Astrocyte (in vitro differentiated cells and primary cell): ENCODE results near the gene KCNQ1.

Source experiments
- EZH2 ChIP-seq: IDR thresholded peaks from 2 replicates; pipeline ENCODE4 v1.6.1; 2012; ENCODE audit warnings: mild to moderate bottlenecking, low read length, inconsistent platforms; ENCODE audit not compliant: insufficient read depth
- TF ChIP-seq, protein P1 (sequence below): IDR thresholded peaks from 2 replicates; pipeline ENCODE4 v1.5.1; 2011; ENCODE audit warnings: low read depth, mild to moderate bottlenecking, inconsistent platforms, low read length, moderate library complexity; ENCODE audit not compliant: insufficient read depth

DNA sequence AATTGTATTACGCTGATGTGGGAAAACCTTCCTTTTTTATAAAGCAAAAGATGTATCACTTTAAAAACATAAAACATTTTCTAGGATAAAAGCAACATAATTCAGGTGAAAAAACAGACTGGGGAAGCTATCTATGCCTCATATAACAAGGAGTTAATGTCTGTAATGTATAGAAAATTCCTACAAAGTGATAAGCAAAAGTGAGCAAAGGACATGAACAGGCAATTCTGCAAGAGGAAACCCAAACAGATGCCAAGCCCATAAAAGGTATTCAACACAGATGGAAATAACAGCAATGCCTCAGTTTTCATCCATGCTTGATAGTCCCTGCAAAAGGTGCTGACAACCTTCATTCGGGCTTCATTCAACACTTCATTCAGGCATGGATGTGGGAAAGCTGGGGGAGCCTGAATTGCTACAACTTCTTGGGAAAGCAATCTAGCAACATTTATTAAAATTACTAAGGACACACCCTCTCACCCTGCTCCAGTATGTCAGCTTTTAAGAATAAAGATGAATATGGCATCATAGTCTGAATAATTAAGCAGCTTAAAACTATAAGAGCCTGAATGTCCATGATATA lies 215.6 kb downstream of the KCNQ1 start:
- TF ChIP-seq, protein P1, sequence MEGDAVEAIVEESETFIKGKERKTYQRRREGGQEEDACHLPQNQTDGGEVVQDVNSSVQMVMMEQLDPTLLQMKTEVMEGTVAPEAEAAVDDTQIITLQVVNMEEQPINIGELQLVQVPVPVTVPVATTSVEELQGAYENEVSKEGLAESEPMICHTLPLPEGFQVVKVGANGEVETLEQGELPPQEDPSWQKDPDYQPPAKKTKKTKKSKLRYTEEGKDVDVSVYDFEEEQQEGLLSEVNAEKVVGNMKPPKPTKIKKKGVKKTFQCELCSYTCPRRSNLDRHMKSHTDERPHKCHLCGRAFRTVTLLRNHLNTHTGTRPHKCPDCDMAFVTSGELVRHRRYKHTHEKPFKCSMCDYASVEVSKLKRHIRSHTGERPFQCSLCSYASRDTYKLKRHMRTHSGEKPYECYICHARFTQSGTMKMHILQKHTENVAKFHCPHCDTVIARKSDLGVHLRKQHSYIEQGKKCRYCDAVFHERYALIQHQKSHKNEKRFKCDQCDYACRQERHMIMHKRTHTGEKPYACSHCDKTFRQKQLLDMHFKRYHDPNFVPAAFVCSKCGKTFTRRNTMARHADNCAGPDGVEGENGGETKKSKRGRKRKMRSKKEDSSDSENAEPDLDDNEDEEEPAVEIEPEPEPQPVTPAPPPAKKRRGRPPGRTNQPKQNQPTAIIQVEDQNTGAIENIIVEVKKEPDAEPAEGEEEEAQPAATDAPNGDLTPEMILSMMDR: no peak
- TF ChIP-seq EZH2: no peak
